Measurements from ENCODE around the gene CREG1. TPM values are rescaled to one million over a fixed set of nuclear protein-coding genes. Genes with fewer than 3 reads are reported as not detected.

CREG1 gene
- total and polyA plus RNA-seq, 4 donors, result 86.8 to 123 (median 95.8) TPM

- no peak for TF ChIP-seq CTCF (IDR thresholded peaks at IDR 0.05; ENCODE audit: low read depth, low read length, missing input control)
- no peak for TF ChIP-seq RXRA (IDR thresholded peaks at IDR 0.05)
- no peak for TF ChIP-seq GABPA (IDR thresholded peaks at IDR 0.05 in 1 of 2, conservative IDR thresholded peaks at IDR 0.05 in 1 of 2)
These were observed 38.9 kb upstream of the CREG1 start (continued) for GRCh38 chr1:167592475-167592874.

- Histone ChIP-seq H3K9ac (ENCODE audit: low read depth in 1 of 2, low read length in 2 of 2) (no peak overlapping the region), H3K9me3 (ENCODE audit: control insufficient read depth in 4 of 4, low read length in 3 of 4) (no peaks in the 10 kb centered on the region), H3K4me1 (ENCODE audit: control insufficient read depth in 4 of 4, insufficient read depth in 4 of 4, low read length in 3 of 4) (no peaks in the 10 kb centered on the region), H3K36me3 (ENCODE audit: control insufficient read depth in 4 of 4, insufficient read depth in 3 of 4, low read depth in 1 of 4, low read length in 3 of 4) (no peaks in the 10 kb centered on the region), H3K4me3 (ENCODE audit: low read depth in 1 of 3, low read length in 3 of 3) (no peak overlapping the region), H3K27ac (ENCODE audit: low read depth in 1 of 2, low read length in 2 of 2) (no peak overlapping the region), H3K27me3 (ENCODE audit: control insufficient read depth in 4 of 4, insufficient read depth in 4 of 4, low read length in 3 of 4) (no peaks in the 10 kb centered on the region)
- WGBS, result 93% methylated on average over 2 of the region's 2 CpGs
- TF ChIP-seq RXRA (IDR thresholded peaks at IDR 0.05), result no peak
- no peak for TF ChIP-seq CTCF (IDR thresholded peaks at IDR 0.05; ENCODE audit: low read depth, low read length, missing input control)
- no peak for TF ChIP-seq YY1 (IDR thresholded peaks at IDR 0.05)
- TF ChIP-seq ATF3 (IDR thresholded peaks at IDR 0.05), result no peak
- no peak for TF ChIP-seq FOXA1 (IDR thresholded peaks at IDR 0.05)
- TF ChIP-seq REST (IDR thresholded peaks at IDR 0.05), result no peak
- TF ChIP-seq FOXA2 (IDR thresholded peaks at IDR 0.05), result no peak
- TF ChIP-seq HNF4G (IDR thresholded peaks at IDR 0.05), result no peak
- no peak for TF ChIP-seq ZBTB33 (IDR thresholded peaks at IDR 0.05)
- no peak for TF ChIP-seq TAF1 (conservative IDR thresholded peaks at IDR 0.05)
- no peak for TF ChIP-seq MAX (IDR thresholded peaks at IDR 0.05)
- TF ChIP-seq RAD21 (IDR thresholded peaks at IDR 0.05), result no peak
- no peak for TF ChIP-seq EGR1 (IDR thresholded peaks at IDR 0.05; ENCODE audit: low read depth in 2 of 2)
- no peak for TF ChIP-seq SP1 (IDR thresholded peaks at IDR 0.05)
- TF ChIP-seq HNF4A (conservative IDR thresholded peaks at IDR 0.05), result no peak
- no peak for TF ChIP-seq GABPA (IDR thresholded peaks at IDR 0.05 in 1 of 2, conservative IDR thresholded peaks at IDR 0.05 in 1 of 2)
- TF ChIP-seq JUND (IDR thresholded peaks at IDR 0.05), result no peak
- TF ChIP-seq NR2F2 (IDR thresholded peaks at IDR 0.05), result no peak
- no peak for DNase-seq (ENCODE audit: low spot score)
These were observed 34.8 kb upstream of the CREG1 start for GRCh38 chr1:167588361-167588760.

All from liver (tissue), 9 donors.